HepG2 (cell line): Measurements from ENCODE around the gene DVL3. TPM values are rescaled to one million over a fixed set of nuclear protein-coding genes. Genes with fewer than 3 reads are reported as not detected.
A peak's percentile ranks its signal among the peaks of the same experiment; 100 is the strongest.

Experiments used
- CREBL2 ChIP-seq: sonication (generic); formaldehyde crosslinking; IDR thresholded peaks from 2 replicates; pipeline ENCODE4 v1.8.1; 2023; ENCODE audit warnings: missing genetic modification reagents, mild to moderate bottlenecking, borderline replicate concordance
- E2F1 ChIP-seq: sonication (generic); formaldehyde crosslinking; IDR thresholded peaks from 2 replicates; pipeline ENCODE4 v1.5.0; 2020; ENCODE audit warnings: missing genetic modification reagents
- HNRNPK ChIP-seq: fragments of 200-400 bp; formaldehyde crosslinking; IDR thresholded peaks from 2 replicates; pipeline ENCODE4 v1.6.1; 2018; ENCODE audit warnings: low read length, low read depth, moderate library complexity, mild to moderate bottlenecking; ENCODE audit not compliant: poor library complexity, severe bottlenecking
- NR1H2 ChIP-seq: sonication (generic); formaldehyde crosslinking; IDR thresholded peaks from 2 replicates; pipeline ENCODE4 v1.8.1; 2022; ENCODE audit warnings: low read depth, missing genetic modification reagents, borderline replicate concordance
- SNAPC4 ChIP-seq: sonication (generic); formaldehyde crosslinking; IDR thresholded peaks from 2 replicates; pipeline ENCODE4 v1.4.0; 2020; ENCODE audit warnings: mild to moderate bottlenecking, missing genetic modification reagents
- ZNF350 ChIP-seq: sonication (generic); formaldehyde crosslinking; IDR thresholded peaks from 2 replicates; pipeline ENCODE4 v1.4.0; 2020; ENCODE audit warnings: mild to moderate bottlenecking, low read depth, missing genetic modification reagents, borderline replicate concordance
- ZNF660 ChIP-seq: sonication (generic); formaldehyde crosslinking; IDR thresholded peaks from 2 replicates; pipeline ENCODE4 v1.5.1; 2020; ENCODE audit warnings: mild to moderate bottlenecking, low read depth, missing genetic modification reagents, borderline replicate concordance
- polyA plus RNA-seq, 8 experiments: library from polyadenylated mRNA; depleted of rRNA in 3 of 8; stranded (reverse) in 7 of 8; unstranded in 1 of 8; fragments of >200 nt; fragmentation: Illumina TruSeq in 4 of 8; extraction: Trizol in 4 of 8; gene quantifications; 2 replicates each; pipeline versions ENCODE4 v1.2.1 to v1.2.3, GENCODE V29; 2011 to 2016; ENCODE audit warnings: low read depth in 4 of 8, missing spikeins in 1 of 8, mixed read lengths in 1 of 8; ENCODE audit not compliant: insufficient read depth in 1 of 8
- total RNA-seq, 5 experiments: library from RNA; depleted of rRNA; stranded (reverse); fragments of >200 nt; fragmentation: Illumina TruSeq; extraction: Trizol; gene quantifications; 2 replicates each; pipeline ENCODE4 v1.2.3, GENCODE V29; 2016; ENCODE audit warnings: low read depth in 1 of 5

The DVL3 gene
- total and polyA plus RNA-seq, 2 of the 13 experiments (the other 11 are each of a cell fraction or from before 2014, with no cell fraction given), result 29.0 to 36.1 TPM

GRCh38 chr3:184174646-184175492 lies 19.7 kb downstream of the DVL3 start, which contains the start of gene AP2M1 (continued):
- 0 out of 2 replicates have a peak, but pooled peaks have one; percentile 45 for TF ChIP-seq SNAPC4
- TF ChIP-seq ZNF660, result no peak
- no peak; the same call in 1 of the 2 replicates for TF ChIP-seq E2F1 (CRISPR knock-in tag)
- no peak for TF ChIP-seq ZNF350 (CRISPR knock-in tag)
- TF ChIP-seq NR1H2 (CRISPR knock-in tag), result no peak
- 0 out of 2 replicates have a peak, but pooled peaks have one; percentile 59 for TF ChIP-seq CREBL2 (CRISPR knock-in tag)
- peak; percentile 16 for TF ChIP-seq HNRNPK
